Keratinocyte (primary cell): ENCODE results near the gene FNDC3B. TPM values are rescaled to one million over a fixed set of nuclear protein-coding genes. Genes with fewer than 3 reads are reported as not detected.

Source experiments
- DNase-seq: peaks from one replicate; pipeline ENCODE4 v3.0.0-alpha.2; 2011; ENCODE audit warnings: low read depth, missing footprints, low spot score
- FAIRE-seq: peaks from 2 replicates; lab custom pipeline; 2011; peaks lifted over from hg19 to GRCh38; lab: Jason Lieb, UNC
- H2AFZ ChIP-seq: 2 replicates; pipeline ENCODE4 v1.6.0; 2012; ENCODE audit warnings: low read length, control low read depth, inconsistent platforms; ENCODE audit not compliant: control insufficient read depth
- H3K27ac ChIP-seq: 2 replicates; pipeline ENCODE4 v1.5.1; 2011; ENCODE audit warnings: low read length; ENCODE audit not compliant: control insufficient read depth, insufficient read depth
- H3K27me3 ChIP-seq: 3 replicates; pipeline ENCODE4 v1.6.0; 2011; ENCODE audit warnings: low read length; ENCODE audit not compliant: control insufficient read depth, insufficient read depth; ENCODE audit errors: extremely low read depth
- H3K36me3 ChIP-seq, 2 experiments: 2 replicates in 1 of 2; 3 replicates in 1 of 2; pipeline ENCODE4 v1.5.1; 2011; ENCODE audit warnings: low read length in 2 of 2, mild to moderate bottlenecking in 1 of 2; ENCODE audit not compliant: control insufficient read depth in 2 of 2, insufficient read depth in 2 of 2; ENCODE audit errors: extremely low read depth in 1 of 2
- H3K4me1 ChIP-seq: 3 replicates; pipeline ENCODE4 v1.5.1; 2011; ENCODE audit warnings: low read length; ENCODE audit not compliant: control insufficient read depth, insufficient read depth; ENCODE audit errors: extremely low read depth
- H3K4me2 ChIP-seq: 3 replicates; pipeline ENCODE4 v1.6.0; 2011; ENCODE audit warnings: low read depth, low read length; ENCODE audit not compliant: control insufficient read depth, insufficient read depth; ENCODE audit errors: extremely low read depth
- H3K4me3 ChIP-seq, 3 experiments: fragments of 200-600 bp in 1 of 3; sonication (generic) in 1 of 3; 2 replicates in 2 of 3; 3 replicates in 1 of 3; pipeline ENCODE4 v1.5.1; 2011 to 2016; ENCODE audit warnings: low read length in 3 of 3, mild to moderate bottlenecking in 3 of 3, control low read depth in 2 of 3, inconsistent platforms in 1 of 3, low read depth in 1 of 3, mixed read lengths in 1 of 3, mixed run types in 1 of 3, moderate library complexity in 1 of 3; ENCODE audit not compliant: control insufficient read depth in 2 of 3, insufficient read depth in 2 of 3; ENCODE audit errors: extremely low read depth in 1 of 3
- H3K79me2 ChIP-seq: 2 replicates; pipeline ENCODE4 v1.6.0; 2012; ENCODE audit warnings: low read length; ENCODE audit not compliant: control insufficient read depth, insufficient read depth
- H3K9ac ChIP-seq: 3 replicates; pipeline ENCODE4 v1.6.0; 2011; ENCODE audit warnings: low read length; ENCODE audit not compliant: control insufficient read depth, insufficient read depth; ENCODE audit errors: extremely low read depth
- H3K9me1 ChIP-seq: 3 replicates; pipeline ENCODE4 v1.6.0; 2011; ENCODE audit warnings: low read length; ENCODE audit not compliant: control insufficient read depth, insufficient read depth; ENCODE audit errors: extremely low read depth
- H3K9me3 ChIP-seq: 2 replicates; pipeline ENCODE4 v1.5.1; 2012; ENCODE audit warnings: low read depth, low read length; ENCODE audit not compliant: control insufficient read depth
- H4K20me1 ChIP-seq: 3 replicates; pipeline ENCODE4 v1.6.0; 2011; ENCODE audit warnings: low read length; ENCODE audit not compliant: control insufficient read depth, insufficient read depth; ENCODE audit errors: extremely low read depth
- EZH2 ChIP-seq: IDR thresholded peaks from one replicate; pipeline ENCODE4 v1.6.1; 2012; ENCODE audit warnings: inconsistent platforms, mild to moderate bottlenecking, low read length, moderate library complexity
- dilution Hi-C: fragments of 300-500 bp; cut with MboI; formaldehyde crosslinking; loops from one replicate; pipeline ENCODE4 v1.7.0; 2020; ENCODE audit warnings: low sequenced_read_pairs; ENCODE audit not compliant: extremely low pct_ligation_motif_present
- polyA plus RNA-seq, 5 experiments: library from polyadenylated mRNA; depleted of rRNA in 3 of 5; stranded (reverse) in 3 of 5; stranded (forward) in 1 of 5; unstranded in 1 of 5; fragments of >200 nt; gene quantifications; 1 replicate in 1 of 5; 2 replicates in 3 of 5; 3 replicates in 1 of 5; pipeline versions ENCODE4 v1.2.1 to v1.2.3, GENCODE V29; 2011 to 2012; ENCODE audit warnings: missing spikeins in 2 of 5, low read depth in 1 of 5, low replicate concordance in 1 of 5
- TF ChIP-seq, protein P1 (sequence below), 3 experiments: IDR thresholded peaks in 1 of 3; conservative IDR thresholded peaks in 1 of 3; optimal IDR thresholded peaks in 1 of 3; 2 replicates in 2 of 3; 3 replicates in 1 of 3; pipeline versions ENCODE3 to v1.5.1; 2011; ENCODE audit warnings: low read length in 3 of 3, mild to moderate bottlenecking in 3 of 3, moderate library complexity in 2 of 3, control low read depth in 1 of 3, inconsistent platforms in 1 of 3; ENCODE audit not compliant: insufficient read depth in 2 of 3; ENCODE audit errors: extremely low read depth in 1 of 3

The FNDC3B gene
- polyA plus RNA-seq, 1 donor (not counting 4 experiments of a cell fraction or from before 2014, with no cell fraction given) = 31.4 TPM

DNA sequence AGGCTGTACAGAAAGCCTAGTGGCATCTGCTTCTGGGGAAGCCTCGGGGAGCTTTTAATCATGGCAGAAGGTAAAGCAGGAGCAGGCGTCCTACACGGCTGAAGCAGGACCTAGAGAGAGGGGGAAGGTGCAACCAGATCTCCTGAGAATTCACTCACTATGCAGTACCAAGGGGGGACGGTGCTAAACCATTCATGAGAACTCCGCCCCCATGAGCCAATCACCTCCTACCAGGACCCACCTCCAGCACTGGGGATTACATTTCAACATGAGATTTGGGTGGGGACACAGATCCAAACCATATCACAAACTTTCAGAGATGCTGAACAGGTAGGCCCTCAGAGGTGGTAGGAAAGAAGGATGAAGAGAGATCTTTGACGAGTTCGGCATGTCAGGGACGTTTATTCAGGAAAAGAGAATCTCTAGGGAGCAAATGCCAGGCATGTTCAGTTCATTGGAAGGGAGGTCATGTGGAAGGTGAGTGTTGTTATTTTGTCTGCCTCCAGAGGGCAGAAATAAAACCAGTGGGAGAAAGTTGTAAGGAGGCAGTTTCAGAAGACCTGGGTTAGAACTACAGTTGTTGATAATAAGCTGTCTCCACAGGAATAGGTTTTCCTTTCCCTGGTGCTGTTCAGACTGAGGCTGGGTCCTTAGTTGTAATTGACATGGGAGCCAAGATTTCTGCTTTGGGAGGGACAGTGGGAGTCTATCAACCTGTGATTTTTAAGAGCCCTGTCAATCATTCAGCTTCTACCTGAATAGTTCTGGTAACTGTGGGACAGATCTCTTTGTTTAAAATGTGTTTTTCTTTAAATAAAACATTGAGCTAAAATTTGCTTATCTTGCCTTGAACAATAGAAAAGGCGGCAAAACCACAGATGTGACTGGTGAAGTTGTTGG, 4.3 kb upstream of the FNDC3B start:
- Histone ChIP-seq H3K4me1 (peaks cover 7% of the 10 kb centered on the region), H3K36me3 (no peaks in the 10 kb centered on the region), H3K79me2 (peaks cover 3% of the 10 kb centered on the region), H3K9ac (no peak overlapping the region), H3K27me3 (no peaks in the 10 kb centered on the region), H4K20me1 (no peaks in the 10 kb centered on the region), H3K27ac (no peak overlapping the region), H3K9me3 (no peaks in the 10 kb centered on the region), H3K4me2 (no peak overlapping the region), H2AFZ (peak overlapping the region; percentile 26), H3K9me1 (no peaks in the 10 kb centered on the region), H3K4me3 (no peak overlapping the region)
- dilution Hi-C loops = no loop called here
- peak; percentile 56 for FAIRE-seq
- no peak for DNase-seq
- TF ChIP-seq EZH2 = no peak
- TF ChIP-seq, protein P1, sequence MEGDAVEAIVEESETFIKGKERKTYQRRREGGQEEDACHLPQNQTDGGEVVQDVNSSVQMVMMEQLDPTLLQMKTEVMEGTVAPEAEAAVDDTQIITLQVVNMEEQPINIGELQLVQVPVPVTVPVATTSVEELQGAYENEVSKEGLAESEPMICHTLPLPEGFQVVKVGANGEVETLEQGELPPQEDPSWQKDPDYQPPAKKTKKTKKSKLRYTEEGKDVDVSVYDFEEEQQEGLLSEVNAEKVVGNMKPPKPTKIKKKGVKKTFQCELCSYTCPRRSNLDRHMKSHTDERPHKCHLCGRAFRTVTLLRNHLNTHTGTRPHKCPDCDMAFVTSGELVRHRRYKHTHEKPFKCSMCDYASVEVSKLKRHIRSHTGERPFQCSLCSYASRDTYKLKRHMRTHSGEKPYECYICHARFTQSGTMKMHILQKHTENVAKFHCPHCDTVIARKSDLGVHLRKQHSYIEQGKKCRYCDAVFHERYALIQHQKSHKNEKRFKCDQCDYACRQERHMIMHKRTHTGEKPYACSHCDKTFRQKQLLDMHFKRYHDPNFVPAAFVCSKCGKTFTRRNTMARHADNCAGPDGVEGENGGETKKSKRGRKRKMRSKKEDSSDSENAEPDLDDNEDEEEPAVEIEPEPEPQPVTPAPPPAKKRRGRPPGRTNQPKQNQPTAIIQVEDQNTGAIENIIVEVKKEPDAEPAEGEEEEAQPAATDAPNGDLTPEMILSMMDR (optimal IDR thresholded peaks at IDR 0.05 in 1 of 3, IDR thresholded peaks at IDR 0.05 in 1 of 3, conservative IDR thresholded peaks at IDR 0.05 in 1 of 3; ENCODE audit: extremely low read depth in 1 of 3, insufficient read depth in 2 of 3, low read length in 3 of 3) = peak; percentile 47 to 63 (median 48)

DNA sequence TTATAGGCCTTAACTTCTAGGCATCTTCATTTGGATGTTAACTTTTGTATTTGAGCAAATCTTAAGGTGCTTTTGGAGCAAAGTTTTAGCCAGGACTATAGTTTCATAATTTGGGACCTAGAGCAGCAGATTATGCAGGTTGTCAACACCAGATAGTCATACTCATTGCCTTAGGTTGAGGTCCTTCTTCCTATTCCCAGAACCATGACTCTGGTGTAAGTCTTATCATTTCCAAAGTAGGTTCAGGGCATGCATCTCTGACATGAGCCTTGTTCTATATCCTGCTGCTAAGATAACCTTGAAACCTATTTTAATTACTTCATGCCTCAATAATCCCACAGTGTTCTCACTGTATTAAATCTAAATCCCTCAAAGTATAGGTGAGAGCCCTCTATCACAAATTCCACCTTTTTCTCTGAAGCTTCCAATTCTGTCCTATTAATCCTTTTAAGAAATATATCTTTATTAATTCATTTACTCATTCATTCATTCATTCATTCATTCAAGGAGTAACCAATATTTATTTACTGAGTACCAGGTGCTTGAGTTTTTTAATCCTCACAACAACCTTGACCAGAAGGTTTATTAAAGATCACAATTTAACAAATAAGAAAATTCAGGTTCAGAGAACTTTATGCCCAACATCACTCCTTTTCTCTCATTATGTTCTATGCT, 2.7 kb upstream of the FNDC3B start:
- no peak overlapping the region for H3K4me2 ChIP-seq
- no peak overlapping the region for H3K4me3 ChIP-seq

More for the DNA sequence above, 2.7 kb upstream of the FNDC3B start:
- TF ChIP-seq, protein P1 (optimal IDR thresholded peaks at IDR 0.05 in 1 of 3, IDR thresholded peaks at IDR 0.05 in 1 of 3, conservative IDR thresholded peaks at IDR 0.05 in 1 of 3; ENCODE audit: extremely low read depth in 1 of 3, insufficient read depth in 2 of 3, low read length in 3 of 3) = no peak
- TF ChIP-seq EZH2 = no peak
- no peaks in the 10 kb centered on the region for H3K36me3 ChIP-seq
- H3K9ac ChIP-seq = no peak overlapping the region
- dilution Hi-C loops = no loop called here
- no peak overlapping the region for H2AFZ ChIP-seq
- no peaks in the 10 kb centered on the region for H3K27me3 ChIP-seq
- H3K9me1 ChIP-seq = no peaks in the 10 kb centered on the region
- H3K27ac ChIP-seq = no peak overlapping the region
- no peaks in the 10 kb centered on the region for H3K9me3 ChIP-seq
- peaks cover 9% of the 10 kb centered on the region for H3K4me1 ChIP-seq
- no peaks in the 10 kb centered on the region for H4K20me1 ChIP-seq
- DNase-seq (no peak), FAIRE-seq (no peak)
- peaks cover 16% of the 10 kb centered on the region for H3K79me2 ChIP-seq
